ENCODE measurements around the gene TET2.

DNA sequence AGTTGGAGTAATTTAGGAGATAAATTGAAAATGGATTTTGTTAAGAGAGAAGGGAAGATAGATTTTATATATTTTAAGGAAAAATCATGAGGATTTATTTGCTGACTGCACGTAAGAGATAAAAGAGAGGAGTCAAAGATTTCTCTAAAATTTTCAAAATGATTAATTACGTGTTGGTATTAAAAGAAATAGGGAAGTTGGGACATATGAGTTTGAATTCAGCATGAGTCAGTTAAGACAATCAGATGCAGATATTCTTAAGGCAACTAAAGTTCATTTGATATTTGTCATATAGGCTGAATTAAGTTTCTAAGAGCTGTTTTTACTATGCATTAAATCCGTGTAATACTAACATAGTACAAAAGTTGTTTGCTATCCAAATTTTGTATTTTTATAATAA, 46.9 kb downstream of the TET2 start:
- TF ChIP-seq POLR2A (IDR thresholded peaks at IDR 0.05; ENCODE audit: low read depth) = no peak
- TF ChIP-seq CTCF (IDR thresholded peaks at IDR 0.05) = no peak
- TF ChIP-seq POLR2AphosphoS5 (IDR thresholded peaks at IDR 0.05) = no peak
- TF ChIP-seq EP300 (IDR thresholded peaks at IDR 0.05) = no peak
